Ureter (tissue), 1 donor: Measurements from ENCODE around the gene CHCHD6. TPM values are rescaled to one million over a fixed set of nuclear protein-coding genes. Genes with fewer than 3 reads are reported as not detected.

ENCODE experiments used
- DNase-seq: peaks from one replicate; pipeline ENCODE4 v3.0.0-alpha.2; 2020; ENCODE audit warnings: low spot score
- total RNA-seq: library from RNA; stranded (reverse); gene quantifications from one replicate; pipeline ENCODE4 v1.2.4, GENCODE V29; 2023
- donor health status: DM: yes; HTN: yes; CAD: no.

The CHCHD6 gene
- total RNA-seq, 1 donor from 2014 or later, result 15.9 TPM

DNA sequence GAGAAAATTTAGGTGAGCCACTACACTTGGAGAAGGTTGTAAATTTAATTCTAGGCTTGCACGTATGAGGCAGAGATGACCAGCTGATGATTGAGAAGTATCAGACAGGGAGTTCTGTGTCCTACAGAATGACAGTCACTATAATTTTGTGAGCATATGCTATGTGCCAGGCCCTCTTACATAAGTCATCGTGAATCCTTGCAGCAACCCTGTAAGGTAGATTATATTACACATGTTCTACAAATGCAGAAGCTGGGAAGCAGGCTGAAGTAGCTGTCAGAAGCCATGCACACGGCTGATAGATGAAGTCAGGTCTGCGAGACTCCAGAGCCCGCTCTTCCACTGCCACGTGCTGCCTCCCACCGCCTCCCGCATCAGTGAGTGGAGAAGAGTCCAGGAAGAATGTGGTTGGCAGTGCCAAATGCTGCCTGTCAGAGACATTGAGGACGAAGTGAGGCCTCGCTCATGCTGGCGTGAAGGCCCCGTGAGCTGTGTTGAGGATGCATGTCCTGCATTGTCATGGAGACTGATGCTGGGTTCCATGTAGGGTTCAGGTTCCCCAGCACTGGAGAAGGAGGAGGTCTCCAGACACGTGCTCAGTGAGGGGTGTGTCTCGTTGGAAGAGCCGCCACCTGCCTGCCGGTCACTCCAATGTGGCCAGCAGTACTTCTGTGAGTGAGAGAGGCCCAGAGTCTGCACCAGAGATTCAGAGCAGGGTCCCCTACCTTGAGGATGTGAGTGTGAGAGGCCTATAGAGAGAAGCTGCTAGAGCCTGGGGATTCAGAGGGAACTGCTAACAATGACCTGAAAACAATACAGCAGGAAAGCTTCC, 155.6 kb downstream of the CHCHD6 start:
- no peak for DNase-seq

GRCh38 chr3:126865736-126866135, 161.7 kb downstream of the CHCHD6 start:
- peak; percentile 5 for DNase-seq

GRCh38 chr3:126866175-126866759, 162.2 kb downstream of the CHCHD6 start:
- DNase-seq, result no peak

- DNase-seq, result no peak
Measured at GRCh38 chr3:126867190-126867862, 163.3 kb downstream of the CHCHD6 start.

DNA sequence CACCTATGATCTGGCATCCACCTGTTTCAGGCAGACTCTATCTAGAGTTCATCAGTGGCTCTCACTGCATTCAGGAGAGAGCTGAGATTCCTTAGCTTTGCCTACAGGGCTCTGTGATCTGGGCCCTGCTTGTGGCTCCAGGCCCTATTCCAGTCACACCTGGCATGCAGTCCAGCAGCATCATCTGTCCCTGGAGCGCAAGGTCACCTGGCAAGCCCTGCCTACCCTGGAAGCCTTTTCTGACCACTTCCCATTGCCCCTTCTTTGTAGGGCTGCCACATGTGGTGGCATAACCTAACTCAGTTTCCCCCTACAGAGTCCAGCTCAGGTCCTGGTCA, 163.8 kb downstream of the CHCHD6 start:
- DNase-seq, result no peak

- DNase-seq, result no peak
Measured at GRCh38 chr3:126870608-126871210, 166.7 kb downstream of the CHCHD6 start.

DNA sequence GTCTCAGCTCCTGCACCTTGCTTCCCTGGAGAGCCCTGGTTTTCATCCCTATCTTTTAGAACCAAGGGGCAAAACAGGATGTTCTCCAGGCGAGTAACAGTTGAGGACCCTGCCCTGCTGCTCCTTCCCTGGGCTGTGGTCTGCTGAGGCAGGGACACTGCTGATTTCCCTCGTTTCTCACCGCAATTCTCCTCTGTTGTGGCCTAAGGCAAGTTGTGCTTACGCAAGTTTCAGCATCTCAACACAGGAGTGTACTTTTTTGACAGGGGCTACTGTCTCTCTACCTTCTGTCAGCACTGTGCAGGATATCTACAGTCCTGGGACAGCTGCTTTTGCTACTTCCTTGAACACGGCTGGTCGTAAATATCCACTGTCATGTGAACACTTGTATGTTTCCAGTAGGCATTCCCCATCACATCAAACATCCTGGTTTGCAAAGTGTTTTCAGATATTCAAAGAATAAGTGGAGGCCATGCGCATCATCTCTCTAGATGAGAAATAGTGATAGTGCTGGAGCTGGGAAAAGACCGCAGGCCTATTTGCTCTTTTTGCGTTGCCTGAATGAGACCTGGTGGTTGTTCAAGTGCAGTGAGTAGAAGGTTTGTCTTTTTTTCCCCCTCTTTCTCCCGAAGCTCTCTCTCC, 168.8 kb downstream of the CHCHD6 start:
- DNase-seq, result no peak

- no peak for DNase-seq
Measured at GRCh38 chr3:126873416-126873815, 169.4 kb downstream of the CHCHD6 start.

DNA sequence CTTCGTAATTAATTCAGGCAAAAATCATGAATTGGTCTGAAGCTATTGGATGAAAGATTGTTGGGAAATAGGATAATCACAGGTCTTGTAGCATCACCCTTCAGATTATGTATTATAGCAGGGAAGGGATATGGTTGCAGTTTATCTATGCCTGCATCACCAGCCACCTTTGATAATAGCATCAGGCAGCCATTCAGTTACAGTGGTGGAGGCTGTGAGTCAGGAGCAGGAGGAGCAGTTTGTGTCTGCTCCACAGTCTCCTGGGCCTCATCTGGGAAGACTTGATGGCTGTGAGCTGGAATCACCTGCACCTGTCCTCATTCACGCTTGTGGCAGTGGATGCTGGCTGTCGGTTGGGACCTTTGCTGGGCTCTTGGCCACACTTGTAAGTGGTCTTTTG, 174.6 kb downstream of the CHCHD6 start:
- DNase-seq, result no peak

DNA sequence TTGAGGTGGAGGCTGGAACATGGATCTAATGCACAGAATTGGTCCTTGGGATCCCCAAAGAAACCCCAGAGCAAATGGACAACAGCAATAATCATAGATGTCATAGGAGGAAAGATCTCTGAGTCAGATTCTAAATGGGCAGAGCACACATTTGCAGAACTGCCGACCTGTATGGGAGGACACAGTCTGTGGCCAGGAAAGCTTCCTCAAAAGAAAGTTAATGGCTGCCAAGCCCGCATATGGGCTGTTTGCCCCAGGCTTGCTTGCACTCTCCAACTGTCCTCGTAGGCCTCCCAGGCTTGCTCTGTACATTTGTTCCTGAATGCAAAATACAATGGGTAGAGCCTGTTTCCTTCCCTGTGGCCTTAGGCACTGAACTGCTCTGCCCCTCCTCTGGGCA, 176.9 kb downstream of the CHCHD6 start:
- no peak for DNase-seq

GRCh38 chr3:126881861-126882260, 177.8 kb downstream of the CHCHD6 start:
- DNase-seq, result no peak

DNA sequence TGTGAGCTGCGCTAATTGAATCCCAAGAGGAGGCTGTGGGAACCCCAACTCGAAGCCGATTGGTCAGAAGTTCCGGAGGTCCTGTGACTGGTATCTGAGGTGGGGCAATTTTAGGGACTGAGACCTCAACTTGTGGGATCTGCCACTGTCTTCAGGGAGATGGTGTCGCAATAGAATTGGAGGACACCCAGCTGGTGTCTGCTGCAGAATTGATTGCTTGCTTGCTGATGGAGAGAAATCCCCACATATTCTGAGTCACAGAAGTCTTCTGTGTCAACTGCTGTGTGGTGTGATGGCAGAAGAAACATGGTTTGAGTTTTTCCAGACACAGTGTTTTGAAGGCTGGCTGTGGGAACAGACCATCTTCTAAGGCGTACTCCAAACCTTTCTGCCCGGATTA, 179.2 kb downstream of the CHCHD6 start:
- no peak for DNase-seq

DNA sequence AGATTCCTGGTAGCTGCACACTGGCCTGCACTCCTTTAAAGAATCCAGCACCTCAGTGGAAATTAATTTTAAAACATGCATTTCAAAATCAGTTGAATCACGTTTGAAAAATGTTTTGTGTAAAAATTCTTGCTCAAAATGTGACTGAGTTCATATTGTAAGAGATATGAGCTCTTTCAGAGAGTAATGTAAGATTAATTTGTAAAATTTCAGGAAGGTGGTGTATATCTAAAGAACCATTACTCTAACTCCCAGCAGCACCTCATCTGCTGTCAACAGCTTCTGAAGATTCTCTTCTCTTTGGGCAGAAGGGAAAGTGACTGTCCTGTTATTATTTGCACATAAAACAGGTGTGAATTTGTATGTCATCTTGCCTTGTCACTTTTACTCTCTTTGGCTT, 181.4 kb downstream of the CHCHD6 start:
- DNase-seq, result no peak

GRCh38 chr3:126886217-126886616, 182.2 kb downstream of the CHCHD6 start:
- DNase-seq, result no peak

- no peak for DNase-seq
Measured at GRCh38 chr3:126887686-126888085, 183.6 kb downstream of the CHCHD6 start.

DNA sequence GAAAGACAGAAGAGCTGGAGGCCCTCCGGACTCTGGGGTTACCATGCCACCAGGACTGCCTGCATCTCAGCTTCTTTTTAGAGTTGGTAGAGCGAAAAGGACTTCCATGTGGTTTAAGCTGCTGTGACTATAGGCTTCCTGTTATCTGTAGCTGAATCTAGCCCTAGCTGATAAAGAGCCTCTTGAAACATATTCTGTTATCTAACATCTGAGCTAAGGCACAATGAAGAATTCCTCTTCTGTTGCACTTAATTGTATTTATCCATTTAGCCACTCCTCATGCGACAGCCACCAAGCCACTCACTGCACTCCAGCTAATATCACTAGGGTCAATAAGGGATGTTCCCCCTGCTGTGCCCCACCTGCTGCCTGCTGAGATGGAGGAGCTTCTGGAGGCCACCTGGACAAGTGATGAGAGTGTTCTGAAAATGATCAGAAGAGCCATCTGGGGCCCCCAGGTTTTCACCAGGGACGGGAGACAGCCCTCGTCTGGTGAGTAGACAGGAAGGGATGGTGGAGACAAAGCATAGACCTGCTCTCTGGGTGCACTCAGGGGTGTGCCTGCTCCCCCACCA, 184.2 kb downstream of the CHCHD6 start:
- no peak for DNase-seq

DNA sequence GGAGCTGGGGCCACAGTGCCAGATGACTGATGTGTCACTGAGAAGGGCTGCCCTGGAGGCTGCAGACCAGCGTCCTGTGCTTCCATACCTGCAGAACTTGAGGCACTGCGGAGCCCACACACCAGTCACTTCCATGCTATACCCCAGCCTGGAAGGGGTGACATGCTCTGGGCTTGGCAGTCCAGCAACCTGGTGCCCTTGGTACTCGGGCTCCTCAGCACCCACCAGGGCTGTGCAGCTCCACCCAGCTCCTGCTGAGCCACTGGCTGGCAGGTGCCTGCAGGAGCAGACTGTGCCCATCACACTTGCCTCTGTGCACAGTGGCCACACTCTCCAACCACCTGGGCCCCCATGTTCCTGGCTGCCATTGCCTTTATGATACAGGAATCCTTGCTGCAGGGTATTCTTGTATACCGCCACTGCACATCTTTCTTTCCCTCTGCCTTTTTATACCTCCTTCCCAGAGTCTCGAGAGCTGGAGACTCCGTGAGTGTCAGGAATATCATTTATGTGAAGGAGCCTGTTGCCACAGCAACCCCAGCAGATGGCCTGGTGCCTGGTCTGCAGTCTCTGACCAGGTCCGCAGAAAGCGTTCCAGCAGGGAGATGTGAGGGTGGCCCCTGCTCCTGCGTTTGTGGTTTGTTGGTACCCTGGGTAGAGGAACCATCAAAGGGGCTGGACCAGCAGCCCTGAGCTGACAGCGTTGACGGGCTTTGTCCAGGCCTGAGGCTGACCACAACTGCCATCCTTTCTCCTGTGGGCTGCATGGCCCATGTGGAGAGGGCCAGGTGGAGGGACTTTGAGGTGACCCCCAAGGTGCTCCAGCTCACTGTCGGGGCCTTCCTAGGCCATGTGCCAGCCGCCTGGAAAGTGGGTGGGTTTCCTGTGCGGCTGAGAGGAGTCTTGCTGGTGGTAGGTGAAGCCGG, 185.5 kb downstream of the CHCHD6 start:
- no peak for DNase-seq

DNA sequence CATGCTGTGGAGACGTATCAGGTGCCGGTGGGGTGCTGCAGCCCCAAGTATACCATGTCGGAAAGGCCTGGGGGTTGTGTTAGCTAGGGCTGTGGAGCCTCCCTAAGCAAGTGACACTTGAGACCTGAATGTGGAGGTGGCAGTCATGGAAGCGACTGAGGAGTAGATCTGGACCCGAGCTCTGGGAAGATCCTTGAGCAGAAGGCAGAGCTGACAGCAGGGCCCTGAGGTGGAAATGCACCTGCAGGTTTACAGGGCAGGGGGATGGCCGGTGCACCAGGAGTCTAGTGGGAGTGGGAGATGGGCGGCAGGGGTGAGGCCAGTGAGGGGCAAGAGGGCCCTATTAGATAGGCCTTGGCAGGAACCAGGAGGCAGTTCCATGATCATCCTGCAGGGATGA, 187.1 kb downstream of the CHCHD6 start:
- DNase-seq, result no peak

DNA sequence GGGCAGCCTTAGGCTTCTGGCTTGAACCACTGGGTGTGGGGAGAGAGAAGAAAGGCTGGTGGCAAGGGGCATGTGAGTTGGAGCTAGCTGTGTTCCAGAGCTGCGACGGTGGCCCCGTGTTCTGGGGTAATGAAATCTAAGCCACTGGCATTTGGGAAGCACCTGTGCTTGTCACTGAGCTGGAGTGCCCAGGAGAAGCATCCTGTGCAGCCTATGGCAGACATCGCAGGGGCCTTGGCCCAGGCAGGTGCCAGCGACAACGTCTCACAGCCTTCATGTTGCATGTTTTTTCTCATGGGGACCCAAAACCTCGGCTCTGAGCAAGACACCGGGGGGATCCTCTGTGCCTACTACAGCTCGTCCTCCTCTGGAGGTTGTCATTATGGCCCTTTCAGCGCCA, 187.8 kb downstream of the CHCHD6 start:
- no peak for DNase-seq

GRCh38 chr3:126893651-126894050, 189.6 kb downstream of the CHCHD6 start:
- DNase-seq, result no peak

- no peak for DNase-seq
Measured at GRCh38 chr3:126894475-126894874, 190.4 kb downstream of the CHCHD6 start.
